TTC549 (cell line): ENCODE data around the gene OR4C11.

Experiments used
- FAIRE-seq: peaks from 2 replicates; lab custom pipeline; 2012; peaks lifted over from hg19 to GRCh38; lab: Jason Lieb, UNC

Gene OR4C11

DNA sequence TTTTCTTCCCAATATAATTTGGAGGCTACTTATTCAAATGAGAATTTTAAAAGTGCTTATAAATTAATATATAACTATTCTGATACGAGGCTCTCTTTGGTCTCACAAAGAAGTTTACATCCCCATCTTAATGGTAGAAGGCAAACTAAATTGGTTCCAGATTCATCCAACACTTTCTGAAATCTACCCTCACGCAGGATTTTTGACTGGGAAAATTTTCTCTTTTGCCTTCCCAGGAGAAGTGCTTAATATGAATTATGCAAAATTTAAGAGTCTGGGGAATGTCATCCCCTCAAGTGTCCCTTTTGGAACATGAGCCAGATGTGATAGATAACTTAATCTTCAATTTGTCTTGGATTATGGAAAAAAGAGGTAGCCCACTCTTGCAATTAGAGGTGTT lies at the start of gene OR4C11:
Gene OR4C11, minus strand, starts transcription at position 101 of the 400 bp plus-strand sequence. CDS start 3,272 bp downstream, outside the sequence.
- no peak for FAIRE-seq

- FAIRE-seq = no peak
Measured at GRCh38 chr11:55655096-55655495, 47.7 kb upstream of the OR4C11 start.

DNA sequence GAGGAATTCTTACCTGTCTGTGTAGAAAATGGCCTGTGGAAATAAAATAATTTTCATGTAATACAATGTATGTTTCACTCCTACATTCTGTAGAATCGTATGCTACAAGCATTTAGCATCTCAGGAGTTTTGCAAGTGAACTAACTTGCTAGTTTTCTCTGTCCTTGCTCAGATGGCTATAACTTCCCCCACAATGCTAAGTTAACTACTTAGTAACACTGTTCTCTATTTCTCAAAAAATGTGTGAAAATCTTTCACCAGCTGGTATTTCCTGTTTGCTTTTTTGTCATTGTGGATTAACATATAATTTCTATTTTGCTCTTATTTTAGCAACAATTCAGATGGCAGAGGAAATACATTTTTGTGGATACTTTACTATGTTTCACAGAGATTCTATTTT lies 45.1 kb upstream of the OR4C11 start:
- no peak for FAIRE-seq

DNA sequence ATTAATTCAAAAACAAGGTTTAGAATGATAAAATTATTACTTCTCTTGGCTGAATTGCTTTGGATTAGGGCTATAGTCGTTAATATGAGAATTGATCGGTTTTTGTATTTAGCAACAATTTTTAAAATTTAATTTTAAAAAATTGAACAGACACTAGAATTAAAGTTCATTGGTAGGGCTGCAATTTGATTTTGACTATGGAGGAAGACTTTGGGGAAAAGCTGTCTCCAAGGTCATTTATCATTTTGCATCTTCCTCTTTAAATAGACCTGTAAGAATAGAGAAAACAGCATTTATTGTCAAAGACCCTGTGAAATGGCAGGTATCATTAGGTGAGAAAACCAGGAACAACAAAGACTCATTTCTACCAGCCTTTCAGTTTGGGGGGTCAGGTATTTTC lies 40.6 kb upstream of the OR4C11 start, which contains the start of gene OR4S2:
Gene OR4S2, plus strand, starts transcription at position 301 of the 400 bp plus-strand sequence. CDS start 2,577 bp downstream, outside the sequence.
- no peak for FAIRE-seq

DNA sequence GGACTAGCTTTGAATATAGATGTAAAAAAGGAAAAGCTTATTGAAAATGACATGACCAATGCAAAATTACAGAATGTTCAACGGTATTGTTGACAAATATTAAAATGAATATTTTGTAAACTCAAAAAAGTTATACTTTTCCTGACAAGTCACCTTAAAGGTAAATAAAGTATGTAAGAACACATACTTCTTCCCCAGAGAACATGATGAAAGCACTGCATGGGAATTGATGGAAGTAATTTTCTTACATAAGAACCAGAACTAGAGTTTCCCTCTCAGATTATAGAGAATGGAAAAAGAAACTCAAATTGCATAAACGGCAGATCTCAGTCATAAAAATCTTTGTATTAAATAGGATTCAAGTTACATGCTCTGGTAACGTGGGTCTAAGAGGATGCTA lies 27.4 kb upstream of the OR4C11 start, which contains the start of gene OR4P4:
Gene OR4P4, plus strand, starts transcription at position 301 of the 400 bp plus-strand sequence.
- no peak for FAIRE-seq

GRCh38 chr11:55624531-55624930 lies 17.1 kb upstream of the OR4C11 start:
- no peak for FAIRE-seq

- no peak for FAIRE-seq
Measured at GRCh38 chr11:55572548-55572947, 34.9 kb downstream of the OR4C11 start.

- FAIRE-seq = no peak
Measured at GRCh38 chr11:55571828-55572227, 35.6 kb downstream of the OR4C11 start, which contains the start of gene OR4C16. Gene OR4C16 (plus strand): TSS chr11:55572128. CDS start chr11:55572128, 0 bp downstream.

- no peak for FAIRE-seq
Measured at GRCh38 chr11:55554169-55554568, 53.3 kb downstream of the OR4C11 start, which contains the start of gene OR4C15. Gene OR4C15 (plus strand): TSS chr11:55554469. CDS start chr11:55554469, 0 bp downstream.
